PC-9 (cell line): ENCODE data around the gene PIK3R5.

Experiments used
- CTCF ChIP-seq: fragments of 200-600 bp; sonication (generic); conservative IDR thresholded peaks from 2 replicates; pipeline ENCODE4 v1.6.1; 2017; ENCODE audit warnings: mixed run types, antibody characterized with exemption, mild to moderate bottlenecking, moderate library complexity
- EZH2 ChIP-seq: fragments of 200-600 bp; sonication (generic); IDR thresholded peaks from 2 replicates; pipeline ENCODE4 v1.8.0; 2017; ENCODE audit warnings: antibody characterized with exemption, low read depth

- TF ChIP-seq CTCF (no peak), EZH2 (no peak)
These were observed 136.2 kb downstream of the PIK3R5 start for GRCh38 chr17:8829036-8829941.
